SK-N-SH treated with all-trans-retinoic acid at 6 μM for 48 hours (cell line): ENCODE measurements around the gene TLL2.
A peak's percentile ranks its signal among the peaks of the same experiment; 100 is the strongest.

Source experiments
- ATAC-seq: fragments of 200-7000 bp; cut with Tn5 transposase; 3 replicates; pipeline ENCODE4 v1.9.1; 2020; ENCODE audit warnings: mild to moderate bottlenecking, moderate library complexity
- ARNTL ChIP-seq: fragments of 450-650 bp; formaldehyde crosslinking; IDR thresholded peaks from 2 replicates; pipeline ENCODE4 v1.5.0; 2020; ENCODE audit warnings: low read depth, mild to moderate bottlenecking, moderate library complexity, borderline replicate concordance
- BACH2 ChIP-seq: fragments of 250-450 bp; sonication (Bioruptor Pico); IDR thresholded peaks from 2 replicates; pipeline ENCODE4 v1.9.0; 2021; ENCODE audit warnings: mild to moderate bottlenecking, borderline replicate concordance
- CSDC2 ChIP-seq: fragments of 250-450 bp; sonication (Bioruptor Pico); IDR thresholded peaks from 2 replicates; pipeline ENCODE4 v1.5.0; 2020; ENCODE audit warnings: mild to moderate bottlenecking, moderate library complexity
- ESRRG ChIP-seq: fragments of 250-450 bp; sonication (Bioruptor Pico); IDR thresholded peaks from 2 replicates; pipeline ENCODE4 v1.6.1; 2021; ENCODE audit warnings: mild to moderate bottlenecking
- GLIS3 ChIP-seq: fragments of 250-450 bp; sonication (Bioruptor Pico); IDR thresholded peaks from 2 replicates; pipeline ENCODE4 v1.5.0; 2020; ENCODE audit warnings: mild to moderate bottlenecking, moderate library complexity
- ISL1 ChIP-seq: fragments of 250-450 bp; sonication (Bioruptor Pico); IDR thresholded peaks from 2 replicates; pipeline ENCODE4 v2.1.2; 2022; ENCODE audit warnings: mild to moderate bottlenecking, moderate library complexity
- OSR1 ChIP-seq: fragments of 250-450 bp; sonication (Bioruptor Pico); IDR thresholded peaks from 2 replicates; pipeline ENCODE4 v1.8.0; 2022; ENCODE audit warnings: moderate library complexity, mild to moderate bottlenecking, inconsistent platforms
- PPARA ChIP-seq: fragments of 250-450 bp; sonication (Bioruptor Pico); IDR thresholded peaks from 2 replicates; pipeline ENCODE4 v1.5.0; 2020; ENCODE audit warnings: mild to moderate bottlenecking, borderline replicate concordance
- RARB ChIP-seq: fragments of 250-450 bp; sonication (Bioruptor Pico); IDR thresholded peaks from 2 replicates; pipeline ENCODE4 v1.8.0; 2021; ENCODE audit warnings: mild to moderate bottlenecking, moderate library complexity
- SNAI2 ChIP-seq: fragments of 250-450 bp; sonication (Bioruptor Pico); IDR thresholded peaks from 2 replicates; pipeline ENCODE4 v1.5.0; 2020; ENCODE audit warnings: mild to moderate bottlenecking, moderate library complexity
- TCF4 ChIP-seq: fragments of 250-450 bp; sonication (Bioruptor Pico); IDR thresholded peaks from 2 replicates; pipeline ENCODE4 v1.8.0; 2021; ENCODE audit warnings: mild to moderate bottlenecking, moderate library complexity, borderline replicate concordance
- TOX ChIP-seq: fragments of 250-450 bp; sonication (Bioruptor Pico); IDR thresholded peaks from 2 replicates; pipeline ENCODE4 v1.8.0; 2021; ENCODE audit warnings: mild to moderate bottlenecking, moderate library complexity, borderline replicate concordance
- ZC3H10 ChIP-seq: fragments of 250-450 bp; sonication (Bioruptor Pico); IDR thresholded peaks from 2 replicates; pipeline ENCODE4 v1.5.1; 2021; ENCODE audit warnings: mild to moderate bottlenecking, moderate library complexity
- ZFP3 ChIP-seq: fragments of 250-450 bp; sonication (Bioruptor Pico); IDR thresholded peaks from 2 replicates; pipeline ENCODE4 v1.5.0; 2020; ENCODE audit warnings: mild to moderate bottlenecking, moderate library complexity
- ZNF565 ChIP-seq: fragments of 450-650 bp; formaldehyde crosslinking; conservative IDR thresholded peaks from 2 replicates; pipeline ENCODE4 v1.5.0; 2020; ENCODE audit warnings: low read depth, mild to moderate bottlenecking, moderate library complexity
- ZNF8 ChIP-seq: fragments of 450-650 bp; formaldehyde crosslinking; IDR thresholded peaks from 2 replicates; pipeline ENCODE4 v1.5.0; 2020; ENCODE audit warnings: mild to moderate bottlenecking, moderate library complexity
- TF ChIP-seq, protein P1 (sequence below): fragments of 250-450 bp; sonication (Bioruptor Pico); IDR thresholded peaks from 2 replicates; pipeline ENCODE4 v1.8.0; 2020; ENCODE audit warnings: mild to moderate bottlenecking, moderate library complexity, borderline replicate concordance
- TF ChIP-seq, protein P2 (sequence below): fragments of 250-450 bp; sonication (Bioruptor Pico); IDR thresholded peaks from 2 replicates; pipeline ENCODE4 v1.5.0; 2020; ENCODE audit warnings: mild to moderate bottlenecking, moderate library complexity
- TF ChIP-seq, protein P3 (sequence below): fragments of 250-450 bp; sonication (Bioruptor Pico); IDR thresholded peaks from 2 replicates; pipeline ENCODE4 v1.8.0; 2021; ENCODE audit warnings: low read depth, mild to moderate bottlenecking, moderate library complexity, borderline replicate concordance
- TF ChIP-seq, protein P4 (sequence below): fragments of 250-450 bp; sonication (Bioruptor Pico); IDR thresholded peaks from 2 replicates; pipeline ENCODE4 v1.5.1; 2020; ENCODE audit warnings: low read depth, mild to moderate bottlenecking, moderate library complexity
- TF ChIP-seq, protein P5 (sequence below): fragments of 250-450 bp; sonication (Bioruptor Pico); IDR thresholded peaks from 2 replicates; pipeline ENCODE4 v1.5.1; 2021; ENCODE audit warnings: mild to moderate bottlenecking, moderate library complexity

Gene TLL2

DNA sequence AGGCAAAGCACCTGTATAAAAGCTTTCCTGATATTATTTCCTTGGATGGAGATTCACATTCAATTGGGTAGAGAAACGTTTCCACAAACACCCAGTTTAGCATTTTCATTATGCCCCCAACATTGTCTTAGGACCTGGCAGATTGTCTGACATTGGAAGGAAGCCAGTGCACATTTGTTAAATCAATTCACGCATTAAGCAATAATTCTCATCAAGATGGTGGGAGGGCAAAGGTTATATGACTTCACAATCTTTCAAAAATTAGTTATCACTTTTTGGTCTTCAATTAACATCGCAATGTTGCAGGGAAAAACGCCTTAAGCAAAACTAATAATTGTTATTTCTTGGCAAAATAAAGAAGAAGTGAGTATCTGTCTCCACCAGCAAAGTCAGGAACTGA is 171.3 kb downstream of the TLL2 start:
- TF ChIP-seq SNAI2 (CRISPR knock-in tag) (no peak), TOX (CRISPR knock-in tag) (no peak), CSDC2 (no peak)
- no peak for ATAC-seq

DNA sequence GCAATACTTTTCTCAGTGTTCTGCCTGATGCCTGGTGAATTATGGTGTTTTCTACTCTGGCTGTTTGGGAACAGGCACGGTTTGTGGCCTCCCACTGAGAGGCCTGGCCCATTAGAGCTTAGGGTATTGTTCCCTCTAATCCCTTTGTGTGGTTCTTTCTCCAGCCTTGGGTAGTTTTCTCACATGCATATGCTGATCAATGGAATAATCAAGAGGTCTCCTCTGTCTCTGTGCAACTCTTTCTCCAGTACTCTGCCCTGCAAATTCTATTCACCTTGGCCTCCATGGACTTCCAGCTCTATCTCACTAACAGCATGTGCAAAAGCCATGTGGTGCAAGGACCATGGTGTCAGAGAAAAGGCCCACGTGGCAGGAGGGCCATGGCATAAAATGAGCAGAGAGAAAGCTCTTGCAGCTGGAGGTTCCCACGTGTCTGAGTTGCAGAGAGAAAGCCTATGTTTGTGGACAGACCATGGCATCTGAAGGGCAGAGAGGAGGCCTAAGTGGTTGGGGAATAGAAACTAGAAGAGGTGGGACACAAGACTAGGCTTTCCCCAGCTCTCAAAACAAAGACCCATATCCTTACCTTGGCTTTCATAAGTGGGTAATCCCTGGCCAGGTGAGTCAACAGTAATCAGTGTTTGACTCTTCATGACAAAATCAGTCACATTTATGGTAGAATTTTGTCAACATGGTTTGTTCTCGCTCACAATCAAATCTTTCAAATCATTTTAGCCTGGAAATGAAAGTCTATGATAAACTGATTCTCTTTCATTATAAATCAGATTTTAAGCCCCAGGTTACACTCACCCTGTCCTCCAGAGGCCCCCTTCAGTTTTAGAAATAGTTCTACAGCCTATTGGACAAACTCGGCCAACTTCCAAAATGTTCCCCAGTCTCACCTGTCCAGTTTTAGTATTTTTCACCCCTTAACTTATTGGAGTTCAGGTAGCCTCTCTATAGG is 172.2 kb downstream of the TLL2 start:
- no peak for ATAC-seq

DNA sequence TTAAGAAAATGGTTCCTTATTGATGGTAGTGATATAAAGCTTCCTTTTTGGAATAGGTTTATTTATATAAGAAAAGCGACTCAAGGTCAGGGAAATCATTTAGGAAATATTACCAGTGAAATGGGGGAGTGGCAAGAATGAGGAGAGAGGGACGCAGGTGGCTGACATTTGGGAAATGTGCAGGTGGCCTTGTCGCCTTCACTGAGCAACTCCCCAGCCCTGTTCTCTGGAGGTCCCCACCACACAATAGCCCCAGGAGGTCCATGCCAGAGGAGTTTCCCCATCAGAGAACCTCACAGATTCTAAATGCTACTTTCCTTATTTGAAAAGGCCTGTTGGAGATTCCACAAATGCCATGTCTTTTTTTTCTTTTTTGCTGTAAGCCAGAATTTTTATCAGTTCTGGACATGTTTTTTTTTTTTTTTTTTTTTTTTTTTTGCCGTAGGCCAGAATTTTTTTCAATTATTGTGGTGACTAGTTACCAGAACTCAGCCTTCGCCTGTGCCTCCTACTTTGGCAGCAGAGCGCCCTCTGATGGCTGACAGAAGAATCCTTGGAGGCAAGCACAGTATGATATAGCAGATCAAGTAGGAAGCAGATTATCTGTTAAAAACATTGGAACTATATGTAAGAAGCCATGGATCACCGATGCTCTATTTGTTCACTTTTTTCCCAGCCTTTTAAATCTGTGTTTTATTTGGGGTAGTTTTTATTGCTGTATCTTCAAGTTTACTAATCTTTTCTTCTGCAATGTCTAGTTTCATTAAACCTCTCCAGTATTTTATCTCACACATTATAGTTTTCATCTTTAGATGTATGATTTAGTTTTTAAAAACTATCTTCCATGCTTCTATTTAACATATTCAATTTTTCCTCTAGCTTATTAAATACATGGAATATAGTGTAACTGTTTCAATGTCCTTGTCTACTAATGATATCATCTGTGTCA is 173.5 kb downstream of the TLL2 start:
- ATAC-seq = peak; percentile 98
- TF ChIP-seq ZNF8 (CRISPR knock-in tag) (no peak), ZFP3 (CRISPR knock-in tag) (no peak), ESRRG (CRISPR knock-in tag) (no peak), CSDC2 (no peak), ISL1 (no peak), ZC3H10 (no peak), OSR1 (CRISPR knock-in tag) (no peak), SNAI2 (CRISPR knock-in tag) (no peak), RARB (CRISPR knock-in tag) (no peak), BACH2 (CRISPR knock-in tag) (no peak), GLIS3 (no peak), ARNTL (CRISPR knock-in tag) (no peak), PPARA (CRISPR knock-in tag) (no peak)
- TF ChIP-seq, protein P1, sequence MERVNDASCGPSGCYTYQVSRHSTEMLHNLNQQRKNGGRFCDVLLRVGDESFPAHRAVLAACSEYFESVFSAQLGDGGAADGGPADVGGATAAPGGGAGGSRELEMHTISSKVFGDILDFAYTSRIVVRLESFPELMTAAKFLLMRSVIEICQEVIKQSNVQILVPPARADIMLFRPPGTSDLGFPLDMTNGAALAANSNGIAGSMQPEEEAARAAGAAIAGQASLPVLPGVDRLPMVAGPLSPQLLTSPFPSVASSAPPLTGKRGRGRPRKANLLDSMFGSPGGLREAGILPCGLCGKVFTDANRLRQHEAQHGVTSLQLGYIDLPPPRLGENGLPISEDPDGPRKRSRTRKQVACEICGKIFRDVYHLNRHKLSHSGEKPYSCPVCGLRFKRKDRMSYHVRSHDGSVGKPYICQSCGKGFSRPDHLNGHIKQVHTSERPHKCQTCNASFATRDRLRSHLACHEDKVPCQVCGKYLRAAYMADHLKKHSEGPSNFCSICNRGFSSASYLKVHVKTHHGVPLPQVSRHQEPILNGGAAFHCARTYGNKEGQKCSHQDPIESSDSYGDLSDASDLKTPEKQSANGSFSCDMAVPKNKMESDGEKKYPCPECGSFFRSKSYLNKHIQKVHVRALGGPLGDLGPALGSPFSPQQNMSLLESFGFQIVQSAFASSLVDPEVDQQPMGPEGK = no peak
- TF ChIP-seq, protein P2, sequence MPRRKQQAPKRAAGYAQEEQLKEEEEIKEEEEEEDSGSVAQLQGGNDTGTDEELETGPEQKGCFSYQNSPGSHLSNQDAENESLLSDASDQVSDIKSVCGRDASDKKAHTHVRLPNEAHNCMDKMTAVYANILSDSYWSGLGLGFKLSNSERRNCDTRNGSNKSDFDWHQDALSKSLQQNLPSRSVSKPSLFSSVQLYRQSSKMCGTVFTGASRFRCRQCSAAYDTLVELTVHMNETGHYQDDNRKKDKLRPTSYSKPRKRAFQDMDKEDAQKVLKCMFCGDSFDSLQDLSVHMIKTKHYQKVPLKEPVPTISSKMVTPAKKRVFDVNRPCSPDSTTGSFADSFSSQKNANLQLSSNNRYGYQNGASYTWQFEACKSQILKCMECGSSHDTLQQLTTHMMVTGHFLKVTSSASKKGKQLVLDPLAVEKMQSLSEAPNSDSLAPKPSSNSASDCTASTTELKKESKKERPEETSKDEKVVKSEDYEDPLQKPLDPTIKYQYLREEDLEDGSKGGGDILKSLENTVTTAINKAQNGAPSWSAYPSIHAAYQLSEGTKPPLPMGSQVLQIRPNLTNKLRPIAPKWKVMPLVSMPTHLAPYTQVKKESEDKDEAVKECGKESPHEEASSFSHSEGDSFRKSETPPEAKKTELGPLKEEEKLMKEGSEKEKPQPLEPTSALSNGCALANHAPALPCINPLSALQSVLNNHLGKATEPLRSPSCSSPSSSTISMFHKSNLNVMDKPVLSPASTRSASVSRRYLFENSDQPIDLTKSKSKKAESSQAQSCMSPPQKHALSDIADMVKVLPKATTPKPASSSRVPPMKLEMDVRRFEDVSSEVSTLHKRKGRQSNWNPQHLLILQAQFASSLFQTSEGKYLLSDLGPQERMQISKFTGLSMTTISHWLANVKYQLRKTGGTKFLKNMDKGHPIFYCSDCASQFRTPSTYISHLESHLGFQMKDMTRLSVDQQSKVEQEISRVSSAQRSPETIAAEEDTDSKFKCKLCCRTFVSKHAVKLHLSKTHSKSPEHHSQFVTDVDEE (CRISPR knock-in tag) = no peak
- TF ChIP-seq, protein P3, sequence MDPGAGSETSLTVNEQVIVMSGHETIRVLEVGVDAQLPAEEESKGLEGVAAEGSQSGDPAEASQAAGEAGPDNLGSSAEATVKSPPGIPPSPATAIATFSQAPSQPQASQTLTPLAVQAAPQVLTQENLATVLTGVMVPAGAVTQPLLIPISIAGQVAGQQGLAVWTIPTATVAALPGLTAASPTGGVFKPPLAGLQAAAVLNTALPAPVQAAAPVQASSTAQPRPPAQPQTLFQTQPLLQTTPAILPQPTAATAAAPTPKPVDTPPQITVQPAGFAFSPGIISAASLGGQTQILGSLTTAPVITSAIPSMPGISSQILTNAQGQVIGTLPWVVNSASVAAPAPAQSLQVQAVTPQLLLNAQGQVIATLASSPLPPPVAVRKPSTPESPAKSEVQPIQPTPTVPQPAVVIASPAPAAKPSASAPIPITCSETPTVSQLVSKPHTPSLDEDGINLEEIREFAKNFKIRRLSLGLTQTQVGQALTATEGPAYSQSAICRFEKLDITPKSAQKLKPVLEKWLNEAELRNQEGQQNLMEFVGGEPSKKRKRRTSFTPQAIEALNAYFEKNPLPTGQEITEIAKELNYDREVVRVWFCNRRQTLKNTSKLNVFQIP = no peak

More for the DNA sequence above, 172.2 kb downstream of the TLL2 start:
- no peak for TF ChIP-seq CSDC2
- TF ChIP-seq ZNF565 (CRISPR knock-in tag) = no peak
- TF ChIP-seq, protein P1 = no peak
- no peak for TF ChIP-seq BACH2 (CRISPR knock-in tag)
- TF ChIP-seq, protein P4, sequence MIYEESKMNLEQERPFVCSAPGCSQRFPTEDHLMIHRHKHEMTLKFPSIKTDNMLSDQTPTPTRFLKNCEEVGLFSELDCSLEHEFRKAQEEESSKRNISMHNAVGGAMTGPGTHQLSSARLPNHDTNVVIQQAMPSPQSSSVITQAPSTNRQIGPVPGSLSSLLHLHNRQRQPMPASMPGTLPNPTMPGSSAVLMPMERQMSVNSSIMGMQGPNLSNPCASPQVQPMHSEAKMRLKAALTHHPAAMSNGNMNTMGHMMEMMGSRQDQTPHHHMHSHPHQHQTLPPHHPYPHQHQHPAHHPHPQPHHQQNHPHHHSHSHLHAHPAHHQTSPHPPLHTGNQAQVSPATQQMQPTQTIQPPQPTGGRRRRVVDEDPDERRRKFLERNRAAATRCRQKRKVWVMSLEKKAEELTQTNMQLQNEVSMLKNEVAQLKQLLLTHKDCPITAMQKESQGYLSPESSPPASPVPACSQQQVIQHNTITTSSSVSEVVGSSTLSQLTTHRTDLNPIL (CRISPR knock-in tag) = no peak
- TF ChIP-seq ZC3H10 = no peak
- TF ChIP-seq, protein P5, sequence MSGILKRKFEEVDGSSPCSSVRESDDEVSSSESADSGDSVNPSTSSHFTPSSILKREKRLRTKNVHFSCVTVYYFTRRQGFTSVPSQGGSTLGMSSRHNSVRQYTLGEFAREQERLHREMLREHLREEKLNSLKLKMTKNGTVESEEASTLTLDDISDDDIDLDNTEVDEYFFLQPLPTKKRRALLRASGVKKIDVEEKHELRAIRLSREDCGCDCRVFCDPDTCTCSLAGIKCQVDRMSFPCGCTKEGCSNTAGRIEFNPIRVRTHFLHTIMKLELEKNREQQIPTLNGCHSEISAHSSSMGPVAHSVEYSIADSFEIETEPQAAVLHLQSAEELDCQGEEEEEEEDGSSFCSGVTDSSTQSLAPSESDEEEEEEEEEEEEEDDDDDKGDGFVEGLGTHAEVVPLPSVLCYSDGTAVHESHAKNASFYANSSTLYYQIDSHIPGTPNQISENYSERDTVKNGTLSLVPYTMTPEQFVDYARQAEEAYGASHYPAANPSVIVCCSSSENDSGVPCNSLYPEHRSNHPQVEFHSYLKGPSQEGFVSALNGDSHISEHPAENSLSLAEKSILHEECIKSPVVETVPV (CRISPR knock-in tag) = no peak
- no peak for TF ChIP-seq SNAI2 (CRISPR knock-in tag)
- TF ChIP-seq ARNTL (CRISPR knock-in tag) = no peak
- TF ChIP-seq ESRRG (CRISPR knock-in tag) = no peak
- no peak for TF ChIP-seq TCF4 (CRISPR knock-in tag)
- TF ChIP-seq GLIS3 = no peak
- TF ChIP-seq, all 23 proteins: peak for 0
